ENCODE data around the gene IHH.

IHH gene

DNA sequence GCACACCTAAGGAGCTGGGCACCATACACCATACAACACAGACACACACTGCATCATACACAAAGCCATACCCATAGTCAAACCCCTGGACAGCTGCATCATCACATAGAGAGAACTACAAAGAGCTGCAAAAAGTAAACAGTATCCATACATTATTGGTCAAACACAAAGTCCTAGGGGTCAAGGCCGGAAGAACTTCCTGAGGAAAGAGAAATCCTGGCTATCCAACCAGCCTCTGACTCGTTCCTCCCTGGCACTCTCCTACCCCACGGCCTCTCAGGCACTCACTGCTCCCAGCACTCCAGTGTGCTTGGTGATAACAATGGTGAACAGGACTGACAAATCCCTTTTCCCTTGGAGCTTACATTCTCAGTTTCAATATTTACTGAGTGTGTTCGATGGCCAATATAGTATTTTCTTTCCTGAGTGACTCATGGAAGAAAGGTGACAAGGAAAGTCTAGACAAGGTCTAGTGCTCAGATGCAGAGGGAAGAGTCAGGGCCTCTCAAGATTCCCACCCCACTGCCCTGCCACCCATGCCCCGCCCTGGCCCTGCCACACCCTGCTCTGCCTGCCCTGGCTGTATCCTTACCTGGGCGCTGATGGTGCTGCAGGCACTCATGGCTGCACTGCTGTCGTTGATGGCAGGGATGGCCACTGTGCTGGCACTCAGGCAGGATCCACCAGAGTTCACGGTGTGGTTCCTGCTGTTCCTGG, 22.8 kb downstream of the IHH start:
- DNase-seq = no peak

DNA sequence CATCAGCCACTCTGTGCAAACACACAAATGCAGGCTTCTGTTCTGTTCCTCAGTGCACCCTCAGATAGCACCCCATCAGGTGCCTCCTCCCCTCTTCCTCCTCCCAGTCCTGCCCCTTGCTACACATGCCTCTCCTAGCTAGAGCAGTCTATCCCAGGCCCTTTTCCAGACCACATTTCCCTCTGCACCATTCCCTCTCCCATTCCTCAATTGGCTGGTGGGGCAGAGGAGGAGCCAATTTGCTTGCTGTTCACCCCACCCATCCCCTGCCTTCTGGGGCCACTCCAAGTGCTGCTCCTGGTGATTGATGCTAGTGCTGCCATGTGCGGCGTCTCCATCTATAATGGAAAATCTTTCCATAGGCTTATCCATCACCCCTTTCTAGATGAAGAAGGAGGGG, 24.8 kb downstream of the IHH start:
- DNase-seq = no peak

DNA sequence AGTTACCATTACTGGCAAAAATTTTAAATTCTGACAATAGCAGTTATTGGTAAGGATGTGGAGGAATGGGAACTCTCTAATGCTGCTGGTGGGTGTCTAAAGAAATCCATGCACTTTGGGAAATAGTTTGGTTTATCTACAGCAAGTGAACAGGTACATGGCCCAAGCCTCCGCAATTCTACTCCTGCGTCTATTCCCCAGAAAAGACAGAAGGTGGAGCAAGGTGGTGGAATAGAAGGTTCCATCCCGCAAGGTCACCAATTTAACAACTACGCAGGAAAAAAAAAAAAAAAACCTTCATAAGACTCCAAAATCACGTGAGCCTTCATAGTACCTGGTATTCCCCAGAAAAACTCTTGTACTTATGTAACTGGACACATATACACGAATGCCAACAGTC, 25.9 kb downstream of the IHH start:
- no peak for DNase-seq

DNA sequence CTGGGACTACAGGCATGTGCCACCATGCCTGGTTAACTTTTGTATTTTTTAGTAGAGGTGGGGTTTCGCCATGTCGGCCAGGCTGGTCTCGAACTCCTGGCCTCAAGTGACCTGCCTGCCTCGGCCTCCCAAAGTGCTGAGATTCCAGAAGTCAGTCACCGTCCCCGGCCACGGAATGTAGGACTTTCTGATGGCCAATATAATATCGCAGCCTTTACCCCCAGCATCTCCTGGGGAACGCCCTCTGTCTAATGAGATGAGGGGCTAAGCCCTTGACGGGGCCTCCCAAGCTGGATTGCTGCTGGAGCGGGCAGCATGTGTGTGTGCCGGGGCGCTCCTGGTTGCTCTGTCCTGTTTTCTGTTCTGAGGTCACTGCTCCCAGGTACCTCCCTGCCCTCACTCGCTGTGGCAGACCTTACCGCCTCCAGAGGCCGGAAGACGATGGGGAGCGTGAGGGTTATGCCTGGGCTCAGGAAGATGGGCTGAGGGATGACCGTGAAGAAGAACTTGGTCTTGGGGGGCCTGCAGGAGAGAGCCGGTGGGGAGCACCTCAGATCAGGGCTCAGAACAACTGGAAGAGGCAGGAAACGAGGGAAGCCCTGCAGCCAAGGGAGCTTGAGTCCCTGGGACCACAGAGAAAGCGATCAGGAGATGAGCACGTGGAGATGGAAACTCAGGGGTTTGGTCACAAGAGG, 28.5 kb downstream of the IHH start:
- no peak for DNase-seq

DNA sequence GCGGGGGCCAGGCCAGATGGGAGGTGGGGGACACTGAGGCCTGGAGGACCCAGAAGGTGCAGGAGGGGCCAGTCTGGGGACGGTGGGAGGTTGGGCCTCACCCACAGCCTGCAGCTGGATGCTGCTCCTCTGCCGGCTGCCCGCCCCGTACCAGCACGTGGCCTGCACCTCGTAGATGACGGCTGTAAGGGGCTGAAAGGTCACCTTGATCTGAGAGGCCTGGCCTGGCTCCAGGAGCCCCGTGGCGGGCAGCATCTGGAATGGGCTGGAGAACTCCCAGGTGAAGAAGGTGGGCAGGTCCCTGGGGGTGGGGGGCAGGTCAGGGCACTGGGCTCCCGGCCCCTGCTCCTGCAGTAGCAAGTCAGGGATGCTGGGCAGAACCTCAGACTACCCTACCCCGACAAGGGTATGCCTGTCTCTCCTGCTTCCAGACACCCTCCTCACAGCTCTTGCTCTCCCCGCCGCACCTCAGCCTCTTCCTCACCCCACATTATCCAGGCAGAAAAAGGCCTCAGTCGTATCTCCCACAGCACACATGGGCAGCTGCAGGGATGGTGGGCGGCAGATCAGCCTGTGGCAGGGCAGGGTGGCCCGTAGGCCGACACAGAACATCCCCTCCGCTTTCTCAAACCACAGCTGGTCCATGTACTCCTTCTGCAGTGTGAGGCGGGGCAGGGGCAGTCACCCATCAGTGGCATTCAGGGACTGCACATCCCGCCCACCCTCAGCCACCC, 29.5 kb downstream of the IHH start:
- DNase-seq = no peak

DNA sequence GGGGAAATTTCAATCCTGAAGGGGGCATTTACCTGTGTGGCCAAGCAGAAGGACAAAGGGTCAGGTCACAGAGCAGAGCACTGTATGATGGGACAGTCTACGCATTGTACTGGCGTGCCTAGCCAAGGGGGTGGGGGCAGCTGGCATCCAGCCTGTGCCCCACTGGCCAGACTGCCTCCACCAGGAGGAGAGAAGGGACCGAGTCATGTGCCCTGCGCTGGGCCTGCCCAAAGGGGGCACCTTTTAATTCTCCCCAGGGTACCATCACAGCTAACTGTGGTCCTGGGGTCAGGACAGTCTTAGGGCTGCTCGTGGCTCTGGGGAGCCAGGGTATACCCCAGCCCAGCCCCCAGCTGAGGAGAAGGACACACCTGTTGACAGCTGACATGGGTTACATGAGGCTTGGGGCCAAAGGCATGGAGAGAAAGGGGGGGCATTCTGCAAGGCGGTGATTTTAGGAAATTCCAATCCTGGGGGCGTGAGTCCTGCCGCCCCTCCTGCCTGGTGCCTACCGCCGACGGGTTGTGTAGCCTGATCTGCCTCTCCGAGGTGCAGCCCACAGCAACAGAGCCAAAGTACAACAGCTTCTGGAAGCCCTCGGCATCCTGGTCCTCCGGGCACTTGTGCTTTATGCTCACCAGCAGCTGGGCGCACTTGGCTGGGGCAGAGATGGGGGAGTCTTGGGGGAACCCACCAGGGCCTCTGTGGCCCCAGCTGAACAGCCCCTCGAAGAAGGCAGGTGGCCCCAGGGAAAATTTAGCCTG, 30.4 kb downstream of the IHH start:
- no peak for DNase-seq

DNA sequence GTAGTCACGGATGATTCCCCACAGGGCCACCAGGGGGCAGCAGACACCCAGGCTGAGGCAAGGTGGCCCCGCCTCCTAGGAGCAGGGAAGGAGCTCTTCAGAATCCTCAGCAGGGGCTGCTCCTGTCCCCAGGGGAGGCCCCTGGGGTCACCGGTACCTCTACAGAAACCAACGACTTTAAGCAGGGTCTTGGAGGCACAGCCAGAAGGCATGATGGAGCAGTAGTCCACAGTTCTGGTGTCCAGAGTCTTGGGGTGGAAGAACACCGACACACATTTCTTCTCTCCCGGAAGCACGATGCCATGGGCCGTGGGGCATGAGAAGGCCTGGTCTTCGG, 30.9 kb downstream of the IHH start:
- DNase-seq = peak; percentile 22

DNA sequence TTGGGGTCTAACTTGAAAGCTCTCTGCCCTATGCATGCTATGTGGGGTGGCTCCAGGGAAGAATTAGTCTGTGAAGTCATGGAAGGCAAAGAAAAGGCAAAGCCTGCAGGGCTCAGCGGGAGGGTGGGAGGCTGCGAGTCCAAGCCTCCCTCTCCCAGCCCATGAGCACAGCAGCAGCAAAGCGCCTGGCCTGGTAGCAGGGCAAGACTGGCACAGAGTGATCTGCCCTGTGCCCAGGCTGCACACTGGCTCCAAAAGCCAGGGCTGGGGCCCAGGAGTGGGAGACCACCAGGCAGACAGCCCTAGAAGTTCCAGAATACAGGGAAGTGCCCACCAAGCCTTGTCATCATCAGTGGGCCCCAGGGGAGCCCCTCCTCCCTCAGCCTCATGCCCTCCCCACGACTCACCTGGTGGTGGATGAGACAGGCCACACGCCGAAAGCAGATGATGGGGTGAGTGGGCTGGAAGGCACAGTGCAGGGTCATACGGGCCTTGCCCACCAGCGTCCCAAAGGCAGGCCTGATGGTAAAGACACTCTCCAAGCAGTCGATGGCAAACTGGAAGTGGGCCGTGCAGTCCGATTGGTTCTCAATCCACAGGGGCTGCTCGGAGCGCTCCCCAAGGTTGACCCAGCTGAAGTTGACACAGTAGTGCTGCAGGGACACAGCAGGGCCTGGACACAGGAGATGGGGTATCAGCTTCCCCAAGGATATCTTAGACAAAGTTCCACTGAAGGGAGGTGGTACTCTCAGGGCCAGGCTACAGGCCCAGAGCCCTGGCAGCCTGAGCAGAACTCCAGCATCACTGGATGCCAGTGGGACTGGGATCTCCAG, 31.5 kb downstream of the IHH start:
- no peak for DNase-seq

DNA sequence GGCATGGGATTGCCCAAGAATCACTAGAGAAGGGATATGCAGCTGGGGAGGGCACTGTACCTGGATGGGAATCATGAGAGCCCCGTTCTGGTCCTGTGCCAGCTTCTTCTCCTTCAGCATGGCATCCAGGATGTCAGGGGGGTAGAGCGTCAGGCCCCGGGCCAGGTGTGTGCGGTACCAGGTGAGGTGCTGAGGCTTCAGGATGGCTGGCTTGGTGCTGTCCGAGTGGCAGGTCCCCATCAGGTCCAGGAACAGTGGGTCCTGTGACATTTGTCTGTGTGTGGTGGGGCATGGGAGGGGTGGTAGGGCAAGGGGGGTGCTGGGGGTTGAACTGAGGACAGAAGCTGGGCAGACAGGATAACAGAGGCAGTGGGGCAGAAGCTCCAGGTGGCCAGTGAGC, 32.6 kb downstream of the IHH start:
- DNase-seq = no peak

DNA sequence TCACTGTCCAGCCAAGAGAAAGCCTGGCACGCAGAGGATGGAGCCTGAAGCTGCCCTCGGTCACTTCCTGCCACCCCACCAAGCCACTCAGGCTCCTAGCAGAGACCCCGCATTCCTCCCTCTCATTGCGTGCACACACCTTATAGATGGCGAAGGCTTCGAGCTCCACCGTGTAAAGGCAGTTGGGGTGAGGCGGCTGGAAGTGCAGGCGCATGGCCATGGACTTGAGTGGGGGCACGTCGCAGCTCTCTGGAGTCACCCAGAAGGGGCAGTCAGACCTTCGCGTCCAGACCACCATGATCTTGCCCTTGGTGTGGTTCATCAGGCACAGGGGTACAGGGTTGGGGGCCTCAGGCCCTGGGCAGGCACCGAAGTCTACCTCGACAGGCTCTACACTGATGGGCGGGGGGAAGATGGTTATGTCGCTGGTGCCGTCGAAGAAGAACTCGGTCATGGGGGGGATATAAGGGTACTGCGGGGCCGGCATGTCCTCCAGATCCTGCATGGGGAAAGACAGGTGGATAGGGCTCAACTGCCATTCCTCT, 33.1 kb downstream of the IHH start:
- no peak for DNase-seq

DNA sequence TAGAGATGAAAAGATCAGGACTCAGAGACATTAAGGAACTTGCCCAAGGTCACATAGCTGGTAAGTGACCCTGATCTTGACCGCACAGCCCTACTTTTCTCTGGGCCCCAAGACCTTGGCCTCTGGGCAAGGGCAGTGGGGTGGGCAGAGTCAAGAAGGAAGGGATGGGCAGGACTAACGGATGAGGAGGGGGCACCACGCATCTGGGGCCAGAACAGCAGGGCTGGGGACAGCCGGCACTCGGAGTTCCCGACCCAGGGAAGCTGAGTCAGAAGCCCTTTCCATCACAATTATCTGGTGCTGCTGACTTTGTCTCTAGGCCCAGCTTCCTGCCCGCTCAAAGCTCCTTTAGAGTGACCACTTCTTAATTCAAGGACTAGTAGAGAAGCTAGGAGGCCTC, 33.8 kb downstream of the IHH start:
- DNase-seq = no peak

DNA sequence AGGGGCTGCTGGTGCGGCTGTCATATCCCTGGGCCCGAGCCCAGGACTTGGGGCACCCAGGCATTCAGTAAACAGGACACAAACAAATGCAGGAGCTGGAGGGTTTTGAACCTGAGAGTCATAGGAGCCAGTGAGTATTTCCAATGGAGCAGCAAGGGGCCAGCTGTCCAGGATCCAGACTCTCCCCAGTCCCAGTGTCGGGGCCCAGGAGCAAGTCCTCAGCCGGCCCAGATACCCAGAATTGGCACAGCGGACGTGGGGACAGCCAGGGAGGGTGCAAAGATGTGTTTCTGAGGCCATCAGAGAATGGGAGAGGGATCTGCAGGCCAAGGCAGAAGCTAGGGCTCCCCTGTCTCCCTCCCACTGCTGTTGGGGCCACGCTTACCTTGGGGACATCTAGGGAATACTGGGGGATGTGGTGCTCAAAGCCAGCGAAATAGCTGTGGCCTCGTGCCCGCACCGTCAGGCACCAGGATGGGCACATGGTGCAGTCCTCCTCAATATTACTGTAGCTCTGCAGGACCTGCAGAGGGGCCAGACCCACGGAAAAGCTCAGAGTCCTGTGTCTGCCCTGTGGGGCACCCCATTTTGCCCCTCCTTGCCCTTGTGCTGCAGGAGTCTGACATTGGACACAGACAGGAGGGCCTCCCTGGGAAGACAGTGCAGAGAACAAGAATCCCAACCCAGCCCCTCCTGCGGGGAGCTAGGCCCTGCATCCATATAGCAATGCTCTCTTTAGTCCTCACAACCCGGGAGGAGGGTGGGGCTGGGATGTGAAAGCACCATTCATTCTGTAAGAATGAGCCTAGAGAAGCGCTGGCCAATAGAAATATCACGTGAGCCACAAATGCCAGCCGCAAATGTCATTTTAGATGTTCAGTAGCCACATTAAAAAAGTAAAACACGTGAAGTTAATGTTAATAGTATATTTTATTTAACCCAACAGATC, 34.8 kb downstream of the IHH start:
- no peak for DNase-seq

DNA sequence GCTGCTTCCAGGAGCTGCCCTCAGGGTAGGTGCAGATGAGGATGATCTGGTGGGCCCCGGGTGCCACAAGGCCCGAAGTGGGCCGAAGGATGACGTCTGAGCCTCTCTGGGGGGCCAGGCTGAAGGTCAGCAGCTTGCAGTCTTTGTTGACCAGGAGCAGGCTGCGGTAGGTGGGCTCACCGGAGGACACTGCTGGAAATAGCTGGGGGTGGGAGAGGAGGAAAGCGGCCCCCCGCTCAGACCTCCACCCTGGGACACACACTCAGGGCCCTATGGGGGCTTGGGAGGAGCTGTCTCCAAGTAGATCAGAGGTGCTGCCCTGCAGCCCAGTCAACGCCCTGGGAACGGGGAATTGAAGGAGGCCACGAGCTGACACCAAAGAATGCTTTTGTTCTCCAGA, 36.7 kb downstream of the IHH start:
- DNase-seq = no peak

DNA sequence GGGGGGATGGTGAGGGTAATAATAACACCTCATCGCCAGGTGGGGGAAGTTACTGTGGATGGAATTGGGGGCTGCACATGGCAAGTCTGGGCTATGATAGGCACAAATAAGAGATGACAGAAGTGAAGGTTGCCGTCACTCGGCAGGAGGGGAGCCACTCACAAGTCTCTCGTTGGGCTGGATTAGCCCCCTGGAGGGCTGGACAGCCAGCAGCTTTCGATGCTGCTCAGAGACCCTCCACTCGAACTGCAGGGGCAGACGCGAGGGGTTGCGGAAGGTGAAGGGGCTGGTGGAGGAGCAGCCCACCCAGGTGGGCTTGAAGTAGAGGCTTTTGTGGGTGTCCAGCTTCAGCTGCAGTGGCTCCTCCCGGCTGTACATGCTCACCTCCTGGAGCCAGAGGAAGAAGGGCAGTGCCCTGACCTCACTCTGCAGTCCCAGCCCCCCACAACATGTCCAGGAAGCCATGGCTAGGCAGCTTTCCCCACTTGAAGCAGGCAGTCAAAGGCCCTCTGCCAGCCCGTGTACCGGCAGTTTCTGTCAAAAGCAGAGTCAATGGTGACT, 37.6 kb downstream of the IHH start:
- no peak for DNase-seq

DNA sequence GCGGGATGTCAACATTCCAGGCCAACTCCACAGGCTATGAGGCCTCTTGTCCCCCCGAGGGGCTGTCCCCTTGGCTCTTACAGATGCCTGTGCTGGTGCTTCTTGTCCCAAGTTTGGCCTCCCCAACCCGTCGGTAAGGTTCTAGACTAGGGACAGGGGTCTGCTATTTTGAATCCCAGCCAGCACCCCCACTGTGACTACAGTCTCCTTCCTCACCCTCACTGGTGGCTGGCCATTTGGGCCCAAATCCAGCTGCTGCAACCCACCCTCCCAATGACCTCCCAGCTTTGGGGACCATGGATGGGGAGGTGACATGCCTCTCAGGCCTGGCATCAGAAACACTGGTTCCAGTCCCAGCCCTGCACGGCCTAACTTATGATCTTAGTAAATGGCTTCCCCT, 38.1 kb downstream of the IHH start:
- DNase-seq = no peak

DNA sequence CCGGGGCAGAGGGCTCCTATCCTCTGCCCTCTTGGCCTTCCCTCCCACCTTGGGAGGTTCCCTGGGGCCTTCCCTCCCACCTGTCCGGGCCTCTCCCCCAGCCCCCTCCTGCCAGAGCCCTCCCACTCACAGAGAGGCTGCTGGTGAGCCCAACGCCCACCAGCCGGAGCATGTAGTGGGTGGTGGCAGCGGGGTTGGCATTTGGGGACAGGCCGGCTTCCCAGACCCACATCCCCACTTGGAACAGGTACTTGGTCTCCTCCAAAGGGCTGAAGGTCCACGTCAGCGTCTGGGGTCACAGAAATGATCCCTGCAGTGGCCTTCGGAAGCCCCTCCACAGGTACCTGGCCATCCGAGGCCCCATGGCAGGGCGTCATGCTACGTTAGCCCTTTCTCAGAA, 38.7 kb downstream of the IHH start:
- DNase-seq = no peak

DNA sequence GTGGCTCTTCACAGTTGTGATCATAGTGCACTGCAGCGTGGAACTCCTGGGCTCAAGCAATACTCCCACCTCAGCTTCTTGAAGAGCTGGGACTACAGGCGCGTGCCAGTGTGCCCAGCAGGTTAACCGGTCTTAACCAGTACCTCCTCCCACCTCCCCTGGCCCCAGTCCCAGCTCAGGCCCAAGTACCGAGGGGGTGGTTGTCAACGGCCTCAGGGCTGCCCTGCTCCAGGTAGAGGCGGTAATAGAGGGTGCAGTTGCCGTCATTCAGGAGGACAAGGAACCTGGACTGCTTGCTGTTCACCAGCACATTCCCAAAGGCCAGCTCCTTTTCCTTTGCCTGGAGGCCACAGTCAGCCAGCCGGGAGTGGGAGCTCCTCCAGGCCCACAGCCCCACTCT, 39.1 kb downstream of the IHH start:
- no peak for DNase-seq

DNA sequence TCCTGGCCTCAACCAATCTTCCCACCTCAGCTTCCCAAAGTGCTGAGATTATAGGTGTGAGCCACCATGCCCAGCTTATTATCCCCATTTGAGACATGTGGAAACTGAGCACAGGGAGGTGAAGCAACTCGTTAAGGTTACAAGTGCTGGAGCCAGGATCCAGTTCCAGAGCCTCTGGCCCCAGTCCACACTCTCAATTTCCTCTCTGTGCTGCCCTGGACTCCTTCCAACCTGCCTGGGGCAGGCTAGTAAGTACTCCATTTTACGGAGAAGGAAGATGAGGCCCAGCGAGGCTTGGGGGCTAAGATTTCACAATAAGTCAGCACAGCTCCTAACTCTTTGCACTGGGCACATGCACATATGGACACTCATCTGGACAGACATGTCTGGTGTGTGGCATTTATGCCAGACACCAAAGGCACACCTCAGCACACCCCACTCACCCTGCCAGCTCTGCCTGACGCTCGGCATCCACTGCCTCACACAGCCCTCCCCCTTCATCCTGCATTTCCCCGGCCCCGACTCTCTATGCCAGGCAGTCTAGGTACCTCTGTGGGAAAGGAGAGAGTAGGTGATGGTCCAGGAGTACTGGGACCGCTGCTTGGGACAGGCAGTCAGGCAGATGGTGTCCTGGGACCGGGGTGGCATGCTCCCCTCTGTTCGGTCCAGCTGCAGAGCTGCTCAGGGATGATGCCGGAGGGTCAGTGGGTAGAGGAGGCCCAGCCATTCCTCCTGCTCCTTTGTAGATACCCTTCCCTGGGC, 39.9 kb downstream of the IHH start:
- DNase-seq = no peak

DNA sequence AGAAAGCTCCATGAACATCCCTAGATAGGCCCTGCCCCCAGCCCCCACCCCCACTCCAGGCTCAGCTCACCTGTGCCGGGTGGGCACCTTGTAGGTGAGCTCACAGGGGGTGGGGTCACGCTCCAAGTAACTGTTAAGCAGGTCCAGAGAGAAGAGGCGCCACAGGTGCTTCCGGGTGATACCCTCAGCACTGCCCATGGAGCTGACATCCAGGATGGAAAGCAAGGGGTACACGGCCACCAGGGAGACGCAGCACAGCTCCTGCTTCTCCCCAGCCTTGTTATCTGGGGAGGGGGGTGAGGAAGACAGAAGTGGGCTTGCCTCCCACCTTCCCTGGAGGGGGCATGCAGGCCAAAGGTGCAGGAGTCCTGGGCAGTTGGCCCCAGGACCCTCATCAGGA, 41.3 kb downstream of the IHH start:
- no peak for DNase-seq

DNA sequence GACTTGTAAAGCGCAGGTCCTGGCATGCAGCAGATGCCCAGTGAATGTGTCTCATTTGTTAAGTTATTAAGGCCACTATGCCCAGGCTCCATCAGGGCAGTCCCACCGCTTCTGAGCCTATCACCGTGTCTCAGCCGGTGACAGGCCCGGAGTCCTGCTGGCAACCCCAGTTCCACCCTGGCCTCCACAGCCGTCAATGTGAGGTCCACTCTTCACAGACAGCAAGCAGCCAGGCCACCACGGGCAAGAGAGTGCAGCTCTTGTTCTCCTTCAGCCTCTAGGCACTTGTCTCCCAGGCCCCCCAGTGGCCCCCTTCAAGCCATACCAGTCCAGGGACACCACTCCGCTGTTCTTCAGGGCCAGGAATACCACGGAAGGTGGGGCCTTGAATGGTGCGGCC, 42.0 kb downstream of the IHH start:
- DNase-seq = no peak
